Kidney epithelial cell (primary cell): ENCODE data around the gene PLAGL2. TPM values are rescaled to one million over a fixed set of nuclear protein-coding genes. Genes with fewer than 3 reads are reported as not detected.
"Not testable (repeated sequence)": the region's sequence is repeated elsewhere in the genome, so short reads cannot be mapped to it uniquely, and the experiment has no call there.

Experiments used
- DNase-seq: peaks from one replicate; pipeline ENCODE4 v3.0.0-alpha.2; 2010; ENCODE audit warnings: low read depth
- H3K27me3 ChIP-seq: 2 replicates; pipeline ENCODE4 v1.6.0; 2011; ENCODE audit warnings: low read length; ENCODE audit not compliant: control insufficient read depth, insufficient read depth
- H3K36me3 ChIP-seq: 2 replicates; pipeline ENCODE4 v1.5.1; 2011; ENCODE audit warnings: low read length; ENCODE audit not compliant: control insufficient read depth, insufficient read depth
- H3K4me3 ChIP-seq: 2 replicates; pipeline ENCODE4 v1.5.1; 2011; ENCODE audit warnings: low read depth, mild to moderate bottlenecking, control low read depth, low read length
- total RNA-seq: library from RNA; depleted of rRNA; stranded (reverse); fragments of >200 nt; gene quantifications from 2 replicates; pipeline ENCODE4 v1.2.3, GENCODE V29; 2015
- TF ChIP-seq, protein P1 (sequence below): IDR thresholded peaks from 2 replicates; pipeline ENCODE4 v1.5.1; 2011; ENCODE audit warnings: mild to moderate bottlenecking, moderate library complexity, low read length, control low read depth, inconsistent platforms; ENCODE audit not compliant: insufficient read depth, poor library complexity, severe bottlenecking

PLAGL2 gene
- total RNA-seq, 1 donor from 2014 or later, result 13.5 TPM

- TF ChIP-seq, protein P1, sequence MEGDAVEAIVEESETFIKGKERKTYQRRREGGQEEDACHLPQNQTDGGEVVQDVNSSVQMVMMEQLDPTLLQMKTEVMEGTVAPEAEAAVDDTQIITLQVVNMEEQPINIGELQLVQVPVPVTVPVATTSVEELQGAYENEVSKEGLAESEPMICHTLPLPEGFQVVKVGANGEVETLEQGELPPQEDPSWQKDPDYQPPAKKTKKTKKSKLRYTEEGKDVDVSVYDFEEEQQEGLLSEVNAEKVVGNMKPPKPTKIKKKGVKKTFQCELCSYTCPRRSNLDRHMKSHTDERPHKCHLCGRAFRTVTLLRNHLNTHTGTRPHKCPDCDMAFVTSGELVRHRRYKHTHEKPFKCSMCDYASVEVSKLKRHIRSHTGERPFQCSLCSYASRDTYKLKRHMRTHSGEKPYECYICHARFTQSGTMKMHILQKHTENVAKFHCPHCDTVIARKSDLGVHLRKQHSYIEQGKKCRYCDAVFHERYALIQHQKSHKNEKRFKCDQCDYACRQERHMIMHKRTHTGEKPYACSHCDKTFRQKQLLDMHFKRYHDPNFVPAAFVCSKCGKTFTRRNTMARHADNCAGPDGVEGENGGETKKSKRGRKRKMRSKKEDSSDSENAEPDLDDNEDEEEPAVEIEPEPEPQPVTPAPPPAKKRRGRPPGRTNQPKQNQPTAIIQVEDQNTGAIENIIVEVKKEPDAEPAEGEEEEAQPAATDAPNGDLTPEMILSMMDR, result no peak
- no peak for DNase-seq
- H3K27me3 ChIP-seq, result no peaks in the 10 kb centered on the region
- no peak overlapping the region for H3K4me3 ChIP-seq
- no peaks in the 10 kb centered on the region for H3K36me3 ChIP-seq
Measured at GRCh38 chr20:32184961-32185603, 22.5 kb downstream of the PLAGL2 start.

GRCh38 chr20:32183947-32184635, 23.5 kb downstream of the PLAGL2 start:
- Histone ChIP-seq H3K27me3 (no peaks in the 10 kb centered on the region), H3K36me3 (no peaks in the 10 kb centered on the region), H3K4me3 (no peak overlapping the region)
- no peak for DNase-seq
- TF ChIP-seq, protein P1, result no peak

GRCh38 chr20:32181606-32182005, 25.9 kb downstream of the PLAGL2 start:
- TF ChIP-seq, protein P1, result no peak
- Histone ChIP-seq H3K27me3 (no peaks in the 10 kb centered on the region), H3K4me3 (no peak overlapping the region), H3K36me3 (no peaks in the 10 kb centered on the region)
- DNase-seq, result no peak

- no peak for DNase-seq
- Histone ChIP-seq H3K27me3 (no peaks in the 10 kb centered on the region), H3K36me3 (no peaks in the 10 kb centered on the region), H3K4me3 (no peak overlapping the region)
- TF ChIP-seq, protein P1, result no peak
Measured at GRCh38 chr20:32179934-32180333, 27.6 kb downstream of the PLAGL2 start.

GRCh38 chr20:32179515-32179914, 28.0 kb downstream of the PLAGL2 start:
- TF ChIP-seq, protein P1, result no peak

GRCh38 chr20:32177696-32178095, 29.8 kb downstream of the PLAGL2 start:
- H3K27me3 ChIP-seq, H3K4me3 ChIP-seq, DNase-seq, H3K36me3 ChIP-seq: not testable (repeated sequence)

More at GRCh38 chr20:32179515-32179914, 28.0 kb downstream of the PLAGL2 start:
- DNase-seq, result no peak
- Histone ChIP-seq H3K36me3 (no peaks in the 10 kb centered on the region), H3K27me3 (no peaks in the 10 kb centered on the region), H3K4me3 (no peak overlapping the region)
